Measurements from ENCODE around the gene MAGT1. TPM values are rescaled to one million over a fixed set of nuclear protein-coding genes. Genes with fewer than 3 reads are reported as not detected.
"Not testable (repeated sequence)": the region's sequence is repeated elsewhere in the genome, so short reads cannot be mapped to it uniquely, and the experiment has no call there.

MAGT1 gene
- total RNA-seq, 1 donor from 2014 or later, result 63.3 TPM

GRCh38 chrX:77831544-77831943 lies 63.7 kb downstream of the MAGT1 start:
- not testable (repeated sequence) for DNase-seq (ENCODE audit: low spot score)

DNA sequence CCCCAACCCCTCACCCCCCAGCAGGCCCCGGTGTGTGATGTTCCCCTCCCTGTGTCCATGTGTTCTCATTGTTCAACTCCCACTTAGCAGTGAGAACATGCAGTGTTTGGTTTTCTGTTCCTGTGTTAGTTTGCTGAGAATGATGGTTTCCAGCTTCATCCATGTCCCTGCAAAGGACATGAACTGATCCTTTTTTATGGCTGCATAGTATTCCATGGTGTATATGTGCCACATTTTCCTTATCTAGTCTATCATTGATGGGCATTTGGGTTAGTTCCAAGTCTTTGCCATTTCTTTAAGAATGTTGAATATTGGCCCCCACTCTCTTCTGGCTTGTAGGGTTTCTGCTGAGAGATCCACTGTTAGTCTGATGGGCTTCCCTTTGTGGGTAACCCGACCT lies 73.2 kb downstream of the MAGT1 start:
- DNase-seq (ENCODE audit: low spot score), result not testable (repeated sequence)

DNA sequence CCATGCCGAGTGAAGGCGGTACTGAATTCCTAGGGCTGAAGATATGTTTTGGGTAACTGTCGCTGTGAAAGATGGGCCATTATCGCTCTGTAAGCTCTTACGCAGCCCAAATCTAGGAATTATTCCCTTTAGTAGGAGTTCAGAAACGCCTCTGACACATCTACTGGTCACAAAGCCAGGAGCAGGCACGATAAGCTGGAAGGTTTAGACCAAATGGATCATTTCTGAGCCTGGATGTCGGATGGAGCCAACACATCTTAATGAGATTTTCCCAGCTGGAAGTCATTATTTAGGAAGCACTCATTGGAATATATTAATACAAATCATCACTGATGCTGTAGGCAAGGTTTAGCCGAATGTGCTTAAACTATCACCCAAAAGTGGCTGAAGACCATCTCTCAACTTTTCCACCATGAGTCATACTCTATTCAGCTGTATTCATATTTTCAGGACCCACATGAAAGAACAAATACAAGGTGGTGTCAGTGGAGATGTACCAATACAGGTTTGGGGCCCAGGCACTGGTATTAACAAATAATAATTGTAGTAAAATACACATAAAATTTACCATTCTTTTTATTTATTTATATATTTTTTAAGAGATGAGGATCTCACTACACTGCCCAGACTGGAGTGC lies 75.0 kb downstream of the MAGT1 start:
- no peak for DNase-seq (ENCODE audit: low spot score)

DNA sequence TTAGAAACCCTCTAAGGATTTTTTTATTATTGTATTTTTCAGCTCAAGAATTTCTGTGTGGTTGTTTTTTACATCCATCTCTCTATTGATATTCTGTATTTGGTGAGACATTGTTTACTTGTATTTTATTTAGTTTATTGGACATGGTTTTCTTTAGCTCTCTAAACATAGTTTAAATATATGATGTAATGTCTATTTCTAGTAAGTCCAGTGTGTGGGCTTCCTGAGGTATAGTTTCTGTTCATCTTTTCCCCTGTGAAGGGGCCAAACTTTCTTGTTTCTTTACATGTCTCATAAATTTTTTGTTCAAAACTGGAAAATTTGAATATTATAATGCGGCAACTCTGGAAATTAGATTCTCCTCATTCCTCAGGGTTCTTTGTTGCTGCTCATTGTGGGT lies 81.0 kb downstream of the MAGT1 start:
- DNase-seq (ENCODE audit: low spot score), result no peak

- no peak for DNase-seq (ENCODE audit: low spot score)
Observed at GRCh38 chrX:77802201-77802600, 93.0 kb downstream of the MAGT1 start.

DNA sequence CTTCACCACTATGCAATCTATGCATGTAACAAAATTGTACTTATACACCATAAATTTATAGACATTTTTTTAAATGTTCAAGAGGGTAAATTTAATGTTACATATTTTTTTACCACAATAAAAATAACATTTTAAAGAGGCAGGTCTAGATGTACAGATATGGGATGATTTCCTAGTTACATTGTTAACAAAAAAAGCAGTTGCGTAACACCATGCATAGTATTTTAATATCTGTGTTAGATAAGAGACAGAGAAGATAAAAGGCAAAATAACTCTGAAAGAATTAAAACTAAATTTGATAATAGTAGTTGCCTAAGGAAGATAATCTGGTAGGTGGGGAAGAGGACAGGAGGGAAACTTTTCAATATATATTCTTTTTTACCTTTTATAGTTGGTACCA lies 100.1 kb downstream of the MAGT1 start:
- DNase-seq (ENCODE audit: low spot score), result no peak

DNA sequence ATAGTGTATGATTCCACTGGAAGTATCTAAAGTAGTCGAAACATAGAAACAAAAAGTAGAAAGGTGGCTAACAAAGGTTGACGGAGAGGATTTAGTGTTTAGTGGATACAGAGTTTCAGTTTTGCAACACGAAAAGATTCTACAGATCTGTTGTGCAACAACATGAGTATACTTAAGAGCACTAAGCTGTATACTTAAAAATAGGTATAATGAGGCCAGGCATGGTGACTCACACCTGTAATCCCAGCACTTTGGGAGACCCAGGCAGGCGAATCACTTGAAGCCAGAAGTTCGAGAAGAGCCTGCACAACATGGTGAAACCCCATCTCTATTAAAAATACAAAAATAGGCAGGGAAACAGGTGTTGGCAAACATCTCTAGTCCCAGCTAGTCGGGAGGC lies 101.3 kb downstream of the MAGT1 start:
- no peak for DNase-seq (ENCODE audit: low spot score)

DNA sequence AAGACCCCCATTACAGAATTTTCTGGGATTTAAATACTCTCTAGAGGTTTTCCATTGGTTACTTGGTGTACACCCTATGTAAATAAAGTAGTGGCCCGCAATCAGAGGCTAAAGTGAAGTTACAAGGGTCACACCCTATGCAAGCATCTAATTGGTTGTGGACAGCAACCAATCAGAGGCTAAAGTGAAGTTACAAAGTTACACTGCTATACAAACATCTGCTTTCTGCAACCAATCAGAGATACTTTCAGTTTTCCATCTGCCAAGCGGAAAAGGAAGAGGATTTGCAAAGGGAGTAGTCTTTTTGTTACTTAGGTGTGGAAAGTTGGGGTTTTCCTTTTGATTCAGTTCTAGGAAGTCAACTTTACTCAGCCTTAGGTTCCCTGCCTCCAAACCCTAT lies 107.2 kb downstream of the MAGT1 start:
- no peak for DNase-seq (ENCODE audit: low spot score)

- DNase-seq (ENCODE audit: low spot score), result no peak
Observed at GRCh38 chrX:77786365-77786680, 108.9 kb downstream of the MAGT1 start.

DNA sequence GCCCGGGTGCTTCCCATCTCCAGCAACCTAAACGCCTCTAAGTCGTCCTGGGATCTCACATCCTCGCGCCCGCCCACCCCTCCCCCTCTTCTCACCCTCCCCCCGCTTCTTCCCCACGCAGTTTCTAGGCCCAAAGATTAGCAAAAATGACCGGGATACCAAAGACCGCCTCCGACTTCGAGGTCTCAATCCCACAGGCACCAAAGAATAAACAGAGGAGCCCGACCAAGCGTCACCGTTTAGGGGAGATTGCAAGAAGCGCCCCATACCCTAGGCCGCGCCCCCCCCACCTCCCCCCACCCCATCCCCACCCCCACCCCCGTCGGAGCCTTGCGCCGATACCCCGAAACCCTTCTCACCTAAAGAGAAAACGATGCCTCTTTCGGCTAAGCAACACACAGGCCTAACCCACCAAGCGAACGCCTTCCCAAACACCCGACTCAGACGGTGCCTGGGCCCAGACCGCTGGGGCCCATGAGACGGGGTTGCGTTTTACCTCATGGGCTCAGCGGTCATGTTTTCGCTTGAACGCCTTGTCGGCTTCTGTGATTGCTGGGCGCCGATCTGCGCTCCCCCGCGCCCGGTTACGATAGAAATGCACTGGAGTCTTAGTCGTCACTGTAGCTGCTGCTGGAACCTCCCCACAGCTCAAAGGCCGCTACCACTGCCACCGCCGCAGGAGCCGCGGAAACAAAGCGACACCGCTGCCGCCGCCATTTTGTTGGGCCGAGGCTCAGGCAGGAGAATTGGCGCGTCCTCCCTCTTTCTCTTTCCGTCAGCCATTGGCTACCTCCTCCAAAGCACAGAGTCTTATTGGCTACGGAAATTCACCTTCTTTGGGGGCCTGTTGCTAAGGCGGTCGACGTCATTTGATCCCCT lies 109.5 kb downstream of the MAGT1 start, which contains the start of gene ATRX:
Gene ATRX, minus strand, starts transcription at position 731 of the 879 bp plus-strand sequence. Its CDS starts 215 bp downstream, at position 516.
- peak; percentile 76 for DNase-seq (ENCODE audit: low spot score)

- no peak for DNase-seq (ENCODE audit: low spot score)
Observed at GRCh38 chrX:77779695-77780094, 115.5 kb downstream of the MAGT1 start.

DNA sequence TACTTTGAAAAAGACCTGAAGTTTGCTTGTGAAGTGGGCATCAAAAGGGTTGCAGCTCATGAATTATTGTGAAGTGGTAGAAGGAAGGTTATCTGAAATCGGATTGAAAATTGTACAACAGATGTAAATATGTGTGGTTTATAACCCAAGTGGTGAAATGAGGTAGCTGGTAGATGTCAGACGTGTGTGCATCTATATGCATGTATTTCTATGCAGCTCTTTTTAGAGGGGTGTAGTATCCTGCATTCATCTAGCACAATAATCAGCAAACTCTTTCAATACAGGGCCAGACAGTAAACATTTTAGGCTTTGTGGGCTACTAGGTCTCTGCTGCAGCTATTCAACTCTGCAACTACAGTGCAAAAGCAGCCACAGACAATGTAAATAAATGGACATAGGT lies 118.6 kb downstream of the MAGT1 start:
- no peak for DNase-seq (ENCODE audit: low spot score)

Other genes with a start within 250 kb of the MAGT1 start
- gene ATRX, start 109.2 kb downstream of the MAGT1 start, total RNA-seq, result 105 TPM
- 325 TPM for gene COX7B, start 4.0 kb upstream of the MAGT1 start, total RNA-seq
- 27.1 TPM for gene ATP7A, start 15.3 kb upstream of the MAGT1 start, total RNA-seq
- not detected for gene PGAM4, start 74.2 kb upstream of the MAGT1 start, total RNA-seq
- gene PGK1, start 208.8 kb upstream of the MAGT1 start, total RNA-seq, result 359 TPM
- 35.1 TPM for gene TAF9B, start 244.2 kb upstream of the MAGT1 start, total RNA-seq

Measured in ureter (tissue), 1 donor.